OCI-M1 (cell line): ENCODE results near the gene PTPN4.
A peak's percentile ranks its signal among the peaks of the same experiment; 100 is the strongest.

Source experiments
- DNase-seq: peaks from one replicate; lab custom pipeline; 2025; lab: John Stamatoyannopoulos, UW

PTPN4 gene

GRCh38 chr2:119856469-119856901 lies 96.8 kb downstream of the PTPN4 start:
- peak; percentile 50 for DNase-seq

GRCh38 chr2:119857742-119858141 lies 98.0 kb downstream of the PTPN4 start:
- peak; percentile 47 for DNase-seq

- DNase-seq: peak; percentile 61
Measured at GRCh38 chr2:119859528-119859927, 99.8 kb downstream of the PTPN4 start.

- DNase-seq: peak; percentile 95
Measured at GRCh38 chr2:119860924-119861323, 101.2 kb downstream of the PTPN4 start.

- DNase-seq: peak; percentile 61
Measured at GRCh38 chr2:119862127-119862889, 102.6 kb downstream of the PTPN4 start.

GRCh38 chr2:119864318-119864717 lies 104.6 kb downstream of the PTPN4 start:
- DNase-seq: peak; percentile 84

- DNase-seq: no peak
Measured at GRCh38 chr2:119871725-119872124, 112.0 kb downstream of the PTPN4 start.

GRCh38 chr2:119873350-119874315 lies 113.9 kb downstream of the PTPN4 start:
- DNase-seq: no peak

- DNase-seq: no peak
Measured at GRCh38 chr2:119879502-119879901, 119.8 kb downstream of the PTPN4 start.

GRCh38 chr2:119888680-119889079 lies 129.0 kb downstream of the PTPN4 start:
- DNase-seq: no peak

GRCh38 chr2:119897736-119898395 lies 138.1 kb downstream of the PTPN4 start:
- no peak for DNase-seq

- no peak for DNase-seq
Measured at GRCh38 chr2:119901013-119901412, 141.3 kb downstream of the PTPN4 start.

GRCh38 chr2:119910566-119910965 lies 150.8 kb downstream of the PTPN4 start:
- DNase-seq: no peak

- no peak for DNase-seq
Measured at GRCh38 chr2:119914266-119914665, 154.5 kb downstream of the PTPN4 start.

- no peak for DNase-seq
Measured at GRCh38 chr2:119921825-119922224, 162.1 kb downstream of the PTPN4 start.

- no peak for DNase-seq
Measured at GRCh38 chr2:119922699-119923098, 163.0 kb downstream of the PTPN4 start.

GRCh38 chr2:119929537-119929936 lies 169.8 kb downstream of the PTPN4 start:
- DNase-seq: peak; percentile 63

GRCh38 chr2:119932809-119933208 lies 173.1 kb downstream of the PTPN4 start:
- DNase-seq: no peak

GRCh38 chr2:119934319-119934718 lies 174.6 kb downstream of the PTPN4 start:
- DNase-seq: no peak

GRCh38 chr2:119937680-119938079 lies 178.0 kb downstream of the PTPN4 start:
- DNase-seq: no peak

- DNase-seq: no peak
Measured at GRCh38 chr2:119939915-119940314, 180.2 kb downstream of the PTPN4 start.

- DNase-seq: no peak
Measured at GRCh38 chr2:119940856-119941255, 181.1 kb downstream of the PTPN4 start.
